ENCODE results near the gene DPH6. TPM values are rescaled to one million over a fixed set of nuclear protein-coding genes. Genes with fewer than 3 reads are reported as not detected.
"Not testable (repeated sequence)": the region's sequence is repeated elsewhere in the genome, so short reads cannot be mapped to it uniquely, and the experiment has no call there.

Gene DPH6
- polyA plus RNA-seq, 10 donors: 12.7 to 18.8 (median 15.9) TPM

DNA sequence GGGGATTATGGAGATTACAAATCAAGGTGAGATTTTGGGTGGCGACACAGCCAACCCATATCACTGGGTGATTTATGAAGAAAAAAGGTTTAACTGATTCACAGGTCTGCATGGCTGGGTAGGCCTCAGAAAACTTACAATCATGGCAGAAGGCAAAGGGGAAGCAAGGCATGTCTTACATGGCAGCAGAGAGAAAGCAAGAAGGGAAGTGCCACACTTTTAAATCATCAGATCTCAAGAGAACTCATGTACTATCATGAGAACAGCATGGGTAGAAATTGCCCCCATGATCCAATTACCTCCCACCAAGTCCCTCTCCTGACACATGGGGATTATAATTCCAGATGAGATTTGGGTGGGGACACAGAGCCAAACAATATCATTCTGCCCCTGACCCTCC is 59.7 kb downstream of the DPH6 start:
- no peak for DNase-seq

DNA sequence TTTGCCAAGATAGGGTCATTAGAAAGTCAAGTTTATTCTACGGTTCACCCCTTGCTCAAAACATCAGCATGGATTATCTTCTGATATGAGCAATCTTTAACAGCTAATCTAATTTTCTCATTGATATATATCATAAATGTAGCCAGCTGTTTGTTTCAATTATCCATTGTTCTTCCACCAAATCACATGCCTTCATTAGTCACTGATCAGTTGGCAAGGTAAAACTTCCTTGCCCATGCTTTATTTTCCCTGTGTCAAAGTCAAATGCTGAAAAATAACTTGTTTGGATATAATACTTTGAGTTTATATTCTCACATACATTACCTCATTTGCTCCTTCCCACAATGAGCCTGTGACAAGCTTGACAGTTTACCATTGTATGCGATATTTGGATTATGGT is 60.6 kb downstream of the DPH6 start:
- no peak for DNase-seq

DNA sequence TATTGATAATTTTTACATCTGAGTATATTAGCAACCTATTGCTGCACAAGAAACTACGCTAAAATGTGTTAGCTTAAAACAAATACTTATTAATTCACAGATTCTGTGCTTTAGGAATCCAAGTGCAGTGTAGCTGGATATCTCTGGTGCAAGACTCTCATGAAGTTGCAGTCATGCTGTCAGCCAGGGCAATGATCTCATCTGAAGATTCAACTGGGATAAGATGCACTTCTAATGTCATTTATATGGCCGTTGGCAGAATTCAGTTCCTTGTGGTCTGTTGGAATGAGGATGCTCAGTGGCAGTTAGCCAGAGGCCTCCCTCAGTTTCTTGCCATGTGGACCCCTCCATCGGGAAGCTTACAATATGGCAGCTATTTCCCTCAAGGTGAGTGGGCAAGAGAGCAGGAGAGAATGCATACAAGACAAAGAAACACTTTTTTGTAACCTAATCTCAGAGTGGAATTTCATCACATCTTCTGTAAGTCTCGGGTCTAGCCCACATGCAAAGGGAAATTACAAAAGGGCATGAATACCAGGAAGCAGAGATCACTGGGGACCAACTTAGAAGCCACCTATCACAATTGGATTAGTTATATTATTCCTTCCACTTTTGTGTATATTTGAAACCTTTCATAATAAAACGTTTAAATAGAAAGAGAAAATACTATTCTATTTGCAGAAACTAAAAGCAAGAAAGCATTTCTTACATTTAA is 61.6 kb downstream of the DPH6 start:
- DNase-seq: no peak

DNA sequence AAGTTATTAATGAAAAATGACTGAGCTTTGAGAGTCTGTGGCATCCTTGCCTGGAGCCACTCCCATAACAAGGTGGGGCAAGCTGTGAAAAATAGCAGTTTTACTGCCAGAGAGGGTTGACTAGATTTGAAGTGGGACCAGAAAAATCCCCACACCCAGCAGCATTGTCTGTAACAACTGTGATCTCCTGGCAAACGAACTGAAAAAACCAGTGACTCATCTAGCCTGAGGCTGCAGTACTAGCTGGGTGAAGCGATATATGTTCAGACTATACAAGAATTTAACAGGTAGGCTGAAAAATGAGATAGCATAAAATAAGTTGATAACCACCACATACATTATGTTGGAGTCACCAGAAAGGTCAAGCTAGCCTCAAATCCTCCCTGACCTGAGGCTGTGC is 64.0 kb downstream of the DPH6 start:
- peak in 1 of 3 donors; percentile 14 for DNase-seq

DNA sequence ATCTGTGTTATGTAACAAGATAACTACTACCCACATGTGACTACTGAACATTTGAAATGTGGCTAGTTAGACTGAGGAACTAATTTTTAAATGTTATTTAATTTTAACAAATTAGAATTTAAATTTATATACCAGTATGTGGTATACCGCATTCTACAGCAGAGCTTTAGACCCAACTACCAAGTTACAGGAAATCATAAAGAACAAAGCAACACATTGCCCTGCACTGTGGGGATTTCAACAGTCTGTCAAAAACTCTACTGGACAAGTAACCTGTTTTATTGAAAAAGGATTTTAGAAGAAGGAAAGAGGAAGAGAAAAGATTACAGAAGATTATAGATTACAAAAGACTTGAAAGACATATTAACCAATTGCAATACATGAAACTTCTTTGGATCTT is 64.9 kb downstream of the DPH6 start:
- DNase-seq: no peak

DNA sequence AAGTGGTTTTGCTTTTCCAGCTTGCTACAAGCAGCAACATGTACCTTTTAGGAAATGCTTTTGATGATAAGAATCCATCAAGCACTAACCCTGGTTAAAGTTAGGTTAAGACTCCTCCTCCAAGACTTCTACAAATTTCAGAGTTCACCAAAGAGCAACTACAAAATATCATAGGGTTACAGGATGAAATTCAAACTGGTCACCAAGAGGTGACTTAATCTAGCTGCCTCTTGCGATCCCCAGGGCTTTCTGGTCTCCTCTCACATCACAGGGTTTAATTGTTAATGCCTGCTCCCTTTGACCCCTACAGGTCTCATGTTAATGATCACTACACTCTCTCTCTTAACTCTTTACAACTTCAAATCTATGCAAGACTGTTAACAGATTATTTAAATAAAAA is 66.5 kb downstream of the DPH6 start:
- DNase-seq: no peak

DNA sequence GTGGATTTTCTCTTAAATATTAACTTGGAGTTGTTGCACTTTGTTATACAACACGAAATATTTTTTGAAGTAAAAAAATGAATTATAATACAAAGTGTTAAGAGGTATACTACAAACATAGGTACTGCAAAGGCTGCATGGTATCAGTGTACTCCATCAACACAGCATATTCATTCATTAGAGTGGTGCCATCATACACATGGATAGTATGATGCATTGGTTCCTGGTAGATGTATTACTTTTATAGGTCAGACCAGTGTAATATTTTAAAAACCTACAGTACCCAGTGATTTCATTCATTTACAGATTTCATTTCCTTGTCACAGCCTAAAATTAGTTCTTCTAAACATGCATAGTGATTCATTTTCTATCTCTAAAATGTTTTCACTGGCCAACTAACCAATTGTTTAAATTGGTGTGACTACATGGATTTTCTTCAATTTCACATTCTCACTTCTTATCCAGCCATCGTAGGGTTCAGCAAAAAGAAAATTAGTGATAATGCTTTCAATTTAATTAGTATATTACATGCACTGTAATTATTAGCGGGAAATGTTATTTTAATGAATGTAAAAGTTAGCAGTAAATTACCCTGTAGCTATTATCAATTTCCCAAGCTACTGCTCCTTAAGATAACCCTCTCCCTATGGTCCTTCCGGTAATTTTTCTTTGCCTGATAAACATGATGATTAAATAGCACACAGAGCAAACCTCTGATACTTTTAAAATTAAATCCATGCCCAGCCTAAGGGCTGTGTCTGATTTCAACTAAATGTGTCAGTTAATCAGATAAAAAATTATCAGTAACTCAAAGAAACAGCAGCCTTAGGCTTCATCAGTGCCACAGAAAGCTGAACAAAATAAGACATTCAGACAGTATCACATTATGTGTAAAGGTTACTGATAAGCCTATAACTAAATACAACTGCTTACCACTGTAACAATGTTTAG is 68.4 kb downstream of the DPH6 start:
- no peak for DNase-seq

DNA sequence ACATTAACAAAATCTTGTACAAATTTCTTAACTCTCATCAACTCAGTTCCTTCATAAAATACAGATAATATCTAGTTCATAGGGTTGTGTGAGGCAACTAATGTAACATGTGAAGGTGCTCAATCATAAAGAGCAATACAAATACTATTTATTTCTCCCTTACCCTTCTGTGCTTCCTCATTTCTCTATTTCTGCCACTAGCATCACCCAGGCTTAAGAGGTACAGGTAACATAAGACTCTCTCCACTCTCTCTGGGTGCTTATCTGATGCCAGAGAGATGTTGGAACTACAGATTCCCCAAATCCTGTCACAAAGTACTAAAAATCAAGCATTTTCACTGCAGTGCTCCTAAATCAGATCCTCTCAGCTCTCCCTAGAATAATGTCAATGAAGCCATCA is 74.9 kb downstream of the DPH6 start:
- DNase-seq: no peak

DNA sequence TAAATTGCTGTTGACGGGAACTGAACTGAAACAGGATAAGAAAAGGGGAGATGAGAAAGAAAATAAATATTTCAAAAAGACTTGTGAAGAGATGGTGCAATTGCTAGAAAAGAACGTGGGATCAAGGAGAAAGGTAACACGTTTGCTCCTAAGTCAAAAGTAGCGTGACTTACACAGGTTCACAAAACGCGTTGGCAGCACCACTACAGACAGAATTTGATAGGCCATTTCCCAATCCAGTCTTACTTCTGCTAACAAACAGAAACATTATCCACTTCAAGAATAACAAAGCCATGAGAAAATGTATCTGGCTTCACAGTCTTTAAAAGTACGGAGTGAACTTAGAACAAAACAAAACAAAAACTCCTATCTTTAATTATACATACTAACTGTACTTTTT is 75.5 kb downstream of the DPH6 start:
- DNase-seq: no peak

DNA sequence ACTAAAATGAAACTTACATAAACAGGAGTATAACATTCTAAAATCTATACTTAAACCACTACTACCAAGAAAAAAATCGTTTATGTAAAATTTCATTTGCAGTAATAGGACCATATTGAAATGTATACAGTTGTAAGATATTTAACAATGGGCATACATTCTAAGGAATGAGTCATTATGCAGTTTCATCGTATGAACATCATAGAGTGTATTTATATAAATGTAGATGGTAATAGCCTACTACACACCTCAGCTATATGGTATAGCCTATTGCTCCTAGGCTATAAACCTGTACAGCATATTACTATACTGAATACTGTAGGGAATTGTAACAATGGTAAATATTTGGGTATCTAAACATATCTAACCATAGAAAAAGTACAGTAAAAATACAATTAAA is 79.5 kb downstream of the DPH6 start:
- no peak for DNase-seq

DNA sequence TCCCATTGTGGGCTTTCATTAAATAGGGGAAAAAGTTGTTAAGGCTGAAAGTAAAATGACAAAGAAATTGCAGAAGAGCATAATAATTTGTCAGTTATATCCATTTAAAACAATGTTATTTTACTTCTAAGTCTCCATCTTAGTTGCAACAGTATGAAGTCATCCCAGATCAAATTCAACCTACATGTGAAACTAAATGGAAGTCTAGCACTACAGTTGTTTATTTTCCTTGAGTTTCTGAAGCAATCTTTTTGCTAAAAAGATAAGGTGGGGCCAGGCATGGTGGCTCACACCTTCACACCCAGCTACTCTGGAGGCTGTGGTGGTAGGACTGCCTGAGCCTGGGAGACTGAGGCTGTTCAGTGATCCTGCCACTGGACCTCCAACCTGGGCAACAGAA is 80.2 kb downstream of the DPH6 start:
- no peak for DNase-seq

DNA sequence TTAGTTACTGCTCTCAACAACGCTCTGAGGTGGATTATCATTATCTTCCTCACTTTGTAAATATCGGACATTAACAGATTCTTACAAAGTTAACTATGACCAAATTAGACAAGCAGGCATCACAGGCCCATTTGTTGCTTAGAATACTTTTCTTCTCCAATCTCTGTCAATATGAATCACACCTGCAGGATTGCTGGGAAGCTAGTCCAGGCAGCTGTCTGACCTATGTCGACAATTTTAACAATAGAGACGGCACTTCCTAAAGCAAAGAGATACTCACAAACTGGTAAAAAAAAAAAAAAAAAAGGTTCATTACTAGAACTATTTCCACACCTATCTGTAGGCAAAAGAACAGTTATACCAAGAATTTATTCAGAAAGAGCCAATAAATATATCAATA is 85.3 kb downstream of the DPH6 start:
- no peak for DNase-seq

DNA sequence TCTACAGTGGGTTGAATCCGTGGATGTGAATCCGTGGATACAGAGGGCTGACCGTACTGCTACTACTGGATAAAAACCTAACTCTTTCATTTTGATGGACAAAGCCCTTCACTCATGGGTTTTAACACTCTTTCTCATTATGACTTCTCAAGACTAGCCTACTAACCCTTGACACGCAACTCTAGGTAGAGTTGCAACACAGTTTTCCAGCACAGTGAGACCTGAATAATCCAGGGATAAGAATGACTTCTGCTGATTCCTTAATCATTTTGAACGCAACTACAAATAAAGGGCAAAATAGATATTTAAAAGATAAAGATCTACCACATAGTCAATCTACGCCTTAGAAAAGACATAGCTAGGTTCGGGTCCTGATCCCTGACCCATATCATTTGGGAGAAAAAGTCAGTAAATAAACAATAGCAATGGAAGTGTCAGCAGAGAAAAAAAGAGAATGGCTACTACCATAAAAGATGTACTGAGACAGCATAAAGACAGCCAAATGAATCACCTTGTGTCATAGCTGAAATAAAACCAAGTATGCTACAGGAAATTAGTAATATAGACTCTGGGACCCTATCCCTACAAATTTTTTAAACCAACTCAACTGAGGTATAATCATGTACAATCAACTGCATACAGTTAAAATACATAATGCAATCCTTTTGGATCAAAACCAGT is 87.6 kb downstream of the DPH6 start:
- no peak for DNase-seq

DNA sequence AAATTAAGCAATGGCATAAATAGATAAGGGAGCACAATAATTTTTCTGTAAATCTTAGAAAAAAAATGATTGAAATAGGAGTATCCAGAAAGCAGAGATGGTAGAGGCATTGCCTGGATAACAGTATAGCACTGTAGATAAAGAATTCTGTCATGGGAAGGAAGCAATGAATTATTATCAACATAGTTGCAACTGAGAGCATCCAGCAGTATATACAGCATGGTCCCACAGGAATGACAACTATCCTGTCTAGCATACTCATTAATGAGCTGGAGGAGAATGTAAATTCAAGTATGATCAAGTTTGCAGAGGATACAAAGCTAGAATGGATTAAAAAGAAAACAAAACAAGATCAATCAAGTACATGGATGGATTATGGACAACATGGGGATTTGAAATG is 90.8 kb downstream of the DPH6 start:
- peak in 1 of 3 donors; percentile 33 for DNase-seq

DNA sequence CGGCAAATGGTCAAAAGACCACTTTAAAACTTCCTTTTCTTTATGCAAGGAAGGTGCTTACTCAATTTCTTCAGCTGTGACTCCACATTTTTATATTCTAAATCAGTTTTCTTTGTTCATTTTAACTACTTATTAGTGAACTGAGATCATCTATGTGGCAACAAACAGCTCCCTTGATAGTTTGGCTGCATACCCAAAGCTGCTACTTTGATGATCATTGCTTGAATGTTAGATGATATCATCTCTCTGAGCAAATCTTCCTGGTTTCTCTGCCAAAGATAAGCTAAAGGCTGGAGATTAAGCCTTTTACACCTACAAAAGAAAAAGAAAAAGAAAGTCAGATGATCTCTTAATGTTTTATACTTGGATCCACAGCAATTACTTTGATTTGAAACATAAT is 95.5 kb downstream of the DPH6 start:
- DNase-seq: peak in 1 of 3 donors; percentile 26

DNA sequence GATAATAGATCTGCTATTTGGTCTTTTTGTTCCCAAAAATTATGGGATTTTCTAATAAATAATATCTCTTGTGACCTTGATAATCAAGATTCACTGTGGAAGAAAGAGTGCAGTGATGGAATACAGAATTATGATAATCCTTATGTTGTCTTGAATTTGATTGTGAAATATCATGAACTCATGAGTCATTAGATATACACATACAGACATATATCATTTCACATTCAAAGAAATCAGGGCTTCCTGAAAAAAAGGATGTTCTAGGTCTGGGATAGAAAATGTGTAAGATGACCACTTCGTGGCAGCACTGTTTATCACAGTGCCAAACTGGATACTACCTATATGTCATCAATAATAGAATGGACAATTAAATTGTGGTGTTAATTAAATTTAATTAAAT is 97.7 kb downstream of the DPH6 start:
- DNase-seq: no peak

DNA sequence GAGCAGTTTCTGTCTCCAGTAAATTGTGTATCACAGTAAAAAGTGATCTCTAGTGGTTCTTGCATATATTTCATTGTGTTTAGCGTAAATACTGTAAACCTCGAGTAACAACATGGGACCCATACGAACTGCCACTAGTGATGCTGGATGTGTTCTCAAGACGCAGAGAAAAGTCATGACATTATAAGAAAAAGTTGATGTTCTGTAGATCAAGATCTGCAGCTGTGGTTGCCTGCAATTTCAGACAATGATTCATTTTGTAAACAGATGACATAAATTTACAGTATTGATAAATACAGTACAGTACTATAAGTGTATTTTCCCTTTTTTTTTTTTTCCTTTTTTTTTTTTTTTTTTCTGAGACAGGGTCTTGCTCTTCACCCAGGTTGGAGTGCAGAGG is 100.1 kb downstream of the DPH6 start:
- no peak for DNase-seq

DNA sequence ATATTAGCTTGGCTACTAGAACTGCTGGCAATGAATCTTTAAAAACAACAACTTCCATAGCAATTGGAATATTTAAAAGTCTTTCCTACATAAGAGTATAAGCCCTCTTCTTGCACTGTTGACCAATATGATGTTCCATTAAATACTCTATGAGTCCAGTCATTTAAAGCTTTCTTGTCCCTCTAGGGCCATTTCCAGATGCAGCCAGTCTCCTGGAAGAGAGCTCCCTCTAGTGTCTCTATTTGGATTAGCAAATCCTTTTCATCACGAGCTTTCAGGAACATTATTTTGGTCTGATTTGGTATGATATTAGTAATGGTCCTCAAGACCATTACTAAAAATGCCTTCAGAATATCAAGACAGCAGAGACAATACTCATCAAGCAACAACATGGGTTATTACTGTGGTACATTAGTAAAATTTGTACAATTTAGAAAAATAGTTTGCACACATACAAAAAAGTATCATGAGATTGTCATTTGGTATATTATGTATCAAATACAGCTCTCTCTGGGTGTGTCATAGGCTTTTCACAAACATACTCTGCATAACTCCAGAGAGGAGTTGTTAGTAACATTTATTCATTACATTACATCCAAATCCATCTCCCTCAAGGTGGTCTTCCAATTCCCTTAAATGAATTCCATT is 101.3 kb downstream of the DPH6 start:
- DNase-seq: peak in 1 of 3 donors; percentile 60

DNA sequence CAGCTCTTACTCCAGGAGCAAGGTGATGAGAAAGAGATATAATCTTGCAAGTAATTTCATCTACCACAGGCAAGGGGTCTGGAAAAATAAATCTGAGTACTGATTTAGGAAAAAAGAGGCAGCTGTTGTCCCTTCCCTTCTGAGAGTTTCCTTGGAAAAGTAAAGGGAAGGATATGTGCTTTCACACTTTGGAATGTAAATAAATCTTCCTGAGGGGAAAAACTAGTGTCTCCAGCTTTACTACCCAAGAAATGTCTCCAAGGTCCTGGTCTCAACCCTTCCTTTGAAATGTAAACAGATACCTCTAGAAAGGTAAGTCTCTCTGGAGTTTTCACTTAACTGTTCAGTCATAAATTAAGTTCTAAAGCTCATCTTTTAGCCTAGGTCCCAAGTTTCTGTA is 102.6 kb downstream of the DPH6 start:
- DNase-seq: peak in 1 of 3 donors; percentile 34

DNA sequence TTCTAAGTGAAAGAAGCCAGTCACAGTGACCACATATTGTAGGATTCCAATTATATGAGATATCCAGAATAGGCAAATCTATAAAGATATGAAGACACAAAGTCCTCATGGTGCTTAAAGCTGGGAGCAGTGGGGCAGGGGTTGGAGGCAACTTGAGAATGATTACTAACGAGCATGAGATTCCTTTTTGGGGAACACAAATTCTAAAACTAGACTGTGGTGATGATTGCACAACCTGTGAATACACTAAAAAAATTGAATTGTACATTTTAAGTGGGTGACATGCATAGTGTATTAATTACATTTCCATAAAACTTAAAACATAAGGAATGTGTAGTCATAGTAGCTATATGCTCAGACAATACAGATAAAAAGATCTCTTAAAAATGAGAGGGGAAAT is 103.2 kb downstream of the DPH6 start:
- DNase-seq: no peak

DNA sequence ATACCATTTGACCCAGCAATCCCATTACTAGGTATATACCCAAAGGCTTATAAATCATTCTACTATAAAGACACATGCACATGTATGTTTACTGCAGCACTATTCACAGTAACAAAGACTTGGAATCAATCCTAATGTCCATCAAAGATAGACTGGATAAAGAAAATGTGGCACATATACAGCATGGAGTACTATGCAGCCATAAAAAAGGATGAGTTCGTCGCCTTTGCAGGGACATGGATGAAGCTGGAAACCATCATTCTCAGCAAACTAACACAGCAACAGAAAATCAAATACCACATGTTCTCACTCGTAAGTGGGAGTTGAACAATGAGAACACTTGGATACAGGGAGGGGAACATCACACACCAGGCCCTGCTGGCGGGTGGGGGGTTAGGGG is 104.7 kb downstream of the DPH6 start:
- DNase-seq: not testable (repeated sequence)

DNA sequence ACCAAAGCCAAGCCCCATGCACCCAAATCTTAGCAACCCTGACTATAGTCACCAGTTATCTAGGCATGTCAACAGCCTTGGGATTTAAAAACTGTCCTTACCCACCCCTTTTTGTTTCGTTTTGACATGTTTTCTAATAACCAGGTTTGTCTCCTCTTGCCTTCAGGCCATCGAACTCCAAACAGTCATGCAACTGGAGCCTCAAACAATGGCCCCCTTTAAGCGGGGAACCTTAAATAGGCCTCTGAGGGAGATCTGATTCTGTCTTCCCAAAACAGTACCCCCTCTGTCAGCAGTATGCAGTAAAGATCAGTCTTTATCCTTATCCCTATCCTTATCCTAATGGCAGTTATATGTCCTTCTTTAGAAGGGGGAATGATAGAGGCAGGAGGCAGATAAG is 105.7 kb downstream of the DPH6 start:
- no peak for DNase-seq

All from muscle of back (tissue), 11 donors.